HEK293 (cell line): Measurements from ENCODE around the gene USP37.

ENCODE experiments used
- CTCF ChIA-PET: fragments of 350-600 bp; formaldehyde crosslinking; extraction: SDS; loops from one replicate; lab custom pipeline; 2021; ENCODE audit warnings: antibody characterized with exemption; lab: Yijun Ruan, JAX
- POLR2A ChIA-PET: fragments of 300-600 bp; formaldehyde crosslinking; extraction: SDS; loops from one replicate; lab custom pipeline; 2020; ENCODE audit warnings: antibody characterized with exemption, inconsistent platforms; lab: Yijun Ruan, JAX
- H3K27ac ChIP-seq: fragments of 200-500 bp; sonication (Bioruptor generic); 2 replicates; pipeline ENCODE4 v1.5.1; 2014; ENCODE audit warnings: low read depth, low read length, control low read depth, inconsistent platforms; ENCODE audit errors: extremely low read depth
- H3K36me3 ChIP-seq, 2 experiments: fragments of 200-500 bp in 1 of 2; sonication (Bioruptor generic) in 1 of 2; 1 replicate in 1 of 2; 2 replicates in 1 of 2; pipeline ENCODE4 v1.5.1; 2014 to 2017; ENCODE audit warnings: inconsistent platforms in 2 of 2, low read length in 2 of 2; ENCODE audit not compliant: control insufficient read depth in 2 of 2, insufficient read depth in 1 of 2
- H3K4me1 ChIP-seq: fragments of 200-500 bp; sonication (Bioruptor generic); 2 replicates; pipeline ENCODE4 v1.5.1; 2014; ENCODE audit warnings: mild to moderate bottlenecking, low read length, inconsistent platforms; ENCODE audit not compliant: control insufficient read depth, insufficient read depth
- H3K4me3 ChIP-seq: 2 replicates; pipeline ENCODE4 v1.5.1; 2011; ENCODE audit warnings: low read depth, mild to moderate bottlenecking, control low read depth, low read length, moderate library complexity
- H3K9me3 ChIP-seq: fragments of 200-500 bp; sonication (Bioruptor generic); 2 replicates; pipeline ENCODE4 v1.5.1; 2014; ENCODE audit warnings: low read depth, low read length, inconsistent platforms; ENCODE audit not compliant: control insufficient read depth, insufficient read depth
- KLF17 ChIP-seq: fragments of 450-650 bp; formaldehyde crosslinking; IDR thresholded peaks from 2 replicates; pipeline ENCODE4 v1.5.1; 2016; ENCODE audit warnings: missing biosample characterization, missing genetic modification characterization
- KLF7 ChIP-seq: fragments of 450-650 bp; formaldehyde crosslinking; IDR thresholded peaks from 2 replicates; pipeline ENCODE4 v1.5.1; 2016; ENCODE audit warnings: missing biosample characterization, missing genetic modification characterization, borderline replicate concordance
- KLF8 ChIP-seq: fragments of 450-650 bp; formaldehyde crosslinking; IDR thresholded peaks from 2 replicates; pipeline ENCODE4 v1.5.1; 2016; ENCODE audit warnings: missing biosample characterization, missing genetic modification characterization
- PATZ1 ChIP-seq: fragments of 450-650 bp; formaldehyde crosslinking; IDR thresholded peaks from 2 replicates; pipeline ENCODE4 v1.5.1; 2016; ENCODE audit warnings: missing biosample characterization, missing genetic modification characterization
- PRDM1 ChIP-seq: fragments of 450-650 bp; formaldehyde crosslinking; IDR thresholded peaks from 2 replicates; pipeline ENCODE4; 2016; ENCODE audit warnings: missing biosample characterization, missing genetic modification characterization
- REPIN1 ChIP-seq: fragments of 450-650 bp; formaldehyde crosslinking; IDR thresholded peaks from 2 replicates; pipeline ENCODE4 v1.5.1; 2017; ENCODE audit warnings: missing biosample characterization, missing genetic modification characterization, low read depth
- WT1 ChIP-seq: fragments of 450-650 bp; formaldehyde crosslinking; IDR thresholded peaks from 2 replicates; pipeline ENCODE4 v1.5.1; 2016; ENCODE audit warnings: missing biosample characterization, missing genetic modification characterization
- YY2 ChIP-seq: fragments of 450-650 bp; formaldehyde crosslinking; IDR thresholded peaks from 2 replicates; pipeline ENCODE4 v1.5.1; 2016; ENCODE audit warnings: missing biosample characterization, missing genetic modification characterization
- ZBTB44 ChIP-seq: fragments of 450-650 bp; IDR thresholded peaks from 2 replicates; pipeline ENCODE4 v1.5.1; 2018; ENCODE audit warnings: missing biosample characterization, mild to moderate bottlenecking, missing genetic modification characterization
- ZBTB7A ChIP-seq: fragments of 450-650 bp; formaldehyde crosslinking; IDR thresholded peaks from 2 replicates; pipeline ENCODE4 v1.5.1; 2016; ENCODE audit warnings: low read depth, missing biosample characterization, missing genetic modification characterization
- ZNF132 ChIP-seq: fragments of 450-650 bp; formaldehyde crosslinking; IDR thresholded peaks from 2 replicates; pipeline ENCODE4 v1.5.1; 2017; ENCODE audit warnings: missing biosample characterization, missing genetic modification characterization, borderline replicate concordance
- ZNF157 ChIP-seq: fragments of 450-650 bp; formaldehyde crosslinking; IDR thresholded peaks from 2 replicates; pipeline ENCODE4 v1.5.1; 2016; ENCODE audit warnings: missing biosample characterization, missing genetic modification characterization
- ZNF354C ChIP-seq: fragments of 450-650 bp; formaldehyde crosslinking; IDR thresholded peaks from 2 replicates; pipeline ENCODE4 v1.5.1; 2016; ENCODE audit warnings: missing biosample characterization, missing genetic modification characterization, low read depth, borderline replicate concordance
- ZNF398 ChIP-seq: fragments of 450-650 bp; formaldehyde crosslinking; IDR thresholded peaks from 2 replicates; pipeline ENCODE4 v1.5.1; 2017; ENCODE audit warnings: missing biosample characterization, missing genetic modification characterization
- ZNF558 ChIP-seq: fragments of 450-650 bp; formaldehyde crosslinking; IDR thresholded peaks from 2 replicates; pipeline ENCODE4 v1.5.1; 2016; ENCODE audit warnings: missing biosample characterization, missing genetic modification characterization
- ZNF610 ChIP-seq: fragments of 450-650 bp; formaldehyde crosslinking; IDR thresholded peaks from 2 replicates; pipeline ENCODE4 v1.5.1; 2016; ENCODE audit warnings: missing biosample characterization, missing genetic modification characterization, borderline replicate concordance
- ZNF654 ChIP-seq: fragments of 450-650 bp; formaldehyde crosslinking; IDR thresholded peaks from 2 replicates; pipeline ENCODE4 v1.5.1; 2016; ENCODE audit warnings: low read depth, missing biosample characterization, missing genetic modification characterization
- ZNF660 ChIP-seq: fragments of 450-650 bp; IDR thresholded peaks from 2 replicates; pipeline ENCODE4 v1.5.1; 2018; ENCODE audit warnings: missing biosample characterization, mild to moderate bottlenecking, missing genetic modification characterization
- ZNF830 ChIP-seq: fragments of 450-650 bp; IDR thresholded peaks from 2 replicates; pipeline ENCODE4 v1.5.0; 2018; ENCODE audit warnings: missing biosample characterization, missing genetic modification characterization, low read depth, mild to moderate bottlenecking, moderate library complexity
- ZSCAN5A ChIP-seq: fragments of 450-650 bp; formaldehyde crosslinking; IDR thresholded peaks from 2 replicates; pipeline ENCODE4 v1.5.1; 2016; ENCODE audit warnings: missing biosample characterization, missing genetic modification characterization

Gene USP37

GRCh38 chr2:218430721-218431120, 137.4 kb downstream of the USP37 start:
- CTCF ChIA-PET, result interaction anchor here (0.7 to 1.5 kb wide), 3 partner anchors 24 to 218 kb away, joined by 3 to 5 read pairs (median 3); no protein-coding TSS in a partner anchor
- Histone ChIP-seq H3K4me3 (no peak overlapping the region), H3K36me3 (no peaks in the 10 kb centered on the region), H3K27ac (no peak overlapping the region), H3K4me1 (no peaks in the 10 kb centered on the region), H3K9me3 (no peaks in the 10 kb centered on the region)
- no peak for TF ChIP-seq PRDM1
- no peak for TF ChIP-seq ZBTB44 (tag by site-specific recombination)
- TF ChIP-seq ZNF830, result no peak
- TF ChIP-seq ZNF132 (tag by site-specific recombination), result no peak
- TF ChIP-seq ZNF660 (tag by site-specific recombination), result no peak
- no peak for TF ChIP-seq ZSCAN5A (tag by site-specific recombination)
- no peak for TF ChIP-seq KLF17 (tag by site-specific recombination)
- no peak for TF ChIP-seq WT1 (tag by site-specific recombination)
- no peak for TF ChIP-seq ZNF157
- no peak for TF ChIP-seq KLF8 (tag by site-specific recombination)
- TF ChIP-seq ZNF558 (tag by site-specific recombination), result no peak
- no peak for TF ChIP-seq PATZ1 (tag by site-specific recombination)
- TF ChIP-seq REPIN1, result no peak
- TF ChIP-seq KLF7, result no peak
- no peak for TF ChIP-seq ZNF354C (tag by site-specific recombination)
- TF ChIP-seq YY2, result no peak
- TF ChIP-seq ZBTB7A, result no peak
- no peak for TF ChIP-seq ZNF610 (tag by site-specific recombination)
- TF ChIP-seq ZNF398 (tag by site-specific recombination), result no peak
- TF ChIP-seq ZNF654 (tag by site-specific recombination), result no peak
- POLR2A ChIA-PET, result interaction anchor here (0.7 kb wide), 1 partner anchor 32 kb away, joined by 4 read pairs; no protein-coding TSS in a partner anchor
